Heart left ventricle (tissue), 16 donors: ENCODE measurements around the gene CHIC2. TPM values are rescaled to one million over a fixed set of nuclear protein-coding genes. Genes with fewer than 3 reads are reported as not detected.

Experiments used
- ATAC-seq, 4 donors: fragments of 200-7000 bp; cut with Tn5 transposase; one replicate each; pipeline ENCODE4 v1.9.1; 2020 to 2022; ENCODE audit warnings: moderate library complexity in 4 of 4, mild to moderate bottlenecking in 3 of 4, moderate number of reproducible peaks in 1 of 4
- DNase-seq, 5 donors: peaks; one replicate each; pipeline ENCODE4 v3.0.0-alpha.2; 2020
- H3K27ac ChIP-seq, 12 donors: fragments of 200-600 bp; sonication (generic) in 4 of 12; one replicate each; pipeline versions ENCODE4 v1.5.0 to v1.8.0; 2016 to 2022; ENCODE audit warnings: mild to moderate bottlenecking in 2 of 12
- H3K27me3 ChIP-seq, 9 donors: fragments of 200-600 bp; sonication (generic) in 2 of 9; one replicate each; pipeline versions ENCODE4 v1.5.1 to v1.8.0; 2016 to 2022; ENCODE audit warnings: mild to moderate bottlenecking in 3 of 9
- H3K36me3 ChIP-seq, 9 donors: fragments of 200-600 bp; sonication (generic) in 2 of 9; one replicate each; pipeline versions ENCODE4 v1.5.0 to v1.8.0; 2018 to 2022; ENCODE audit warnings: mild to moderate bottlenecking in 2 of 9
- H3K4me1 ChIP-seq, 12 donors: fragments of 200-600 bp; sonication (generic) in 4 of 12; one replicate each; pipeline versions ENCODE4 v1.5.0 to v1.8.0; 2016 to 2022; ENCODE audit warnings: mild to moderate bottlenecking in 3 of 12
- H3K4me3 ChIP-seq, 12 donors: fragments of 200-600 bp; sonication (generic) in 4 of 12; one replicate each; pipeline versions ENCODE4 v1.5.0 to v1.8.0; 2017 to 2022; ENCODE audit warnings: mild to moderate bottlenecking in 9 of 12, moderate library complexity in 4 of 12
- H3K9me3 ChIP-seq, 12 donors: fragments of 200-600 bp; sonication (generic) in 4 of 12; one replicate each; pipeline versions ENCODE4 v1.5.0 to v1.8.0; 2016 to 2022; ENCODE audit warnings: mild to moderate bottlenecking in 1 of 12
- CTCF ChIP-seq, 12 donors: fragments of 200-600 bp; sonication (generic) in 4 of 12; IDR thresholded peaks; one replicate each; pipeline versions ENCODE4 v1.5.0 to v1.8.0; 2018 to 2022; ENCODE audit warnings: antibody characterized with exemption in 12 of 12, mild to moderate bottlenecking in 5 of 12
- POLR2A ChIP-seq, 2 donors: fragments of 450-650 bp; IDR thresholded peaks; one replicate each; pipeline ENCODE4 v1.6.1; 2017; ENCODE audit warnings: antibody characterized with exemption in 2 of 2, mild to moderate bottlenecking in 2 of 2, moderate library complexity in 2 of 2
- WGBS, 4 donors: extraction: QIAGEN DNeasy Blood & Tissue Kit in 2 of 4; methylation state at CpG; one replicate each; pipeline versions ENCODE4 v1.1.5 to v1.1.7; 2013 to 2018; 5-methylcytosine and 5-hydroxymethylcytosine counted together
- intact Hi-C, 10 donors: fragments of 100-400 bp; cut with DNase I; formaldehyde crosslinking; loops; one replicate each; pipeline versions ENCODE4 v1.11.1 to v1.14.2; 2022
- polyA plus RNA-seq, 2 donors: library from polyadenylated mRNA; stranded (reverse); fragments of 200-250 nt; gene quantifications; one replicate each; pipeline ENCODE4 v1.2.3, GENCODE V29; 2013
- total RNA-seq, 9 donors: library from RNA; depleted of rRNA in 2 of 9; stranded (reverse); fragments of >200 nt in 2 of 9; fragmentation: NEBNext Ultra II Directional in 3 of 9; extraction: Animal tissue kit (Norgen Biotek cat#: 25700) in 3 of 9; gene quantifications; one replicate each; pipeline versions ENCODE4 v1.1.0 to v1.2.4, GENCODE V29; 2016 to 2023
- donor health status: ischemic (EF 13 %, LVEDD 7.1; RV severe dilation, severe dysfunction).
- donor health status: healthy with polysubstance abuse.
- donor health status: DM: no; HTN: yes; CAD: no.
- donor health status: DM: no; HTN: no; CAD: no.
- donor health status: ischemic (EF 25% LVEDD 6.9; RV normal size, moderate dysfunction).
- donor health status: ischemic (EF 25% LVEDD 5.7; RV mildly dilated, moderate dysfunction).
- donor health status: healthy.
- donor health status: DM: yes; HTN: yes; CAD: no.
- donor health status: ischemic (EF 35%, LVEDD 5.7; RV mildly dilated, moderate dysfunction).
- donor health status: nonischemic (EF 11% LVEDD 7.7; RV severe dilation, severe dysfunction).
- donor health status: DM: yes; HTN: yes; CAD: no.
- donor health status: PGD.
- donor health status: ischemic (EF 29% LVEDD 5.4; RV normal size, mild dysfunction).
- donor health status: nonischemic (EF 23%, LVEDD 6.1; RV moderate dilation, normal function).

Gene CHIC2
- total and polyA plus RNA-seq, 11 donors, result 5.5 to 17.8 (median 11.2) TPM

GRCh38 chr4:54085284-54085683 is 20.9 kb upstream of the CHIC2 start:
- TF ChIP-seq POLR2A (IDR thresholded peaks at IDR 0.05) (no peak), CTCF (IDR thresholded peaks at IDR 0.05) (no peak)
- H3K4me3 ChIP-seq, result no peak overlapping the region
- DNase-seq (peak in 4 of 5 donors; percentile 29 to 72 (median 46)), ATAC-seq (peak; percentile 71 to 87 (median 82))
- intact Hi-C loops, result no loop called here
- peak overlapping the region in 4 of 12 donors; percentile 2 to 34 (median 20) for H3K27ac ChIP-seq
- H3K9me3 ChIP-seq, result no peaks in the 10 kb centered on the region
- H3K4me1 ChIP-seq, result peaks cover 0 to 12% (median 0%) of the 10 kb centered on the region in 12 donors
- H3K36me3 ChIP-seq, result no peaks in the 10 kb centered on the region
- 83 to 89% (median 84%) methylated on average over 3 of the region's 3 CpGs for WGBS, 4 donors
- no peaks in the 10 kb centered on the region for H3K27me3 ChIP-seq

GRCh38 chr4:54082168-54082567 is 17.8 kb upstream of the CHIC2 start:
- no peak overlapping the region for H3K4me3 ChIP-seq
- peaks cover 0 to 12% (median 0%) of the 10 kb centered on the region in 12 donors for H3K4me1 ChIP-seq
- WGBS, 4 donors, result 50 to 69% (median 53%) methylated on average over 1 of the region's 1 CpG
- H3K27ac ChIP-seq, result no peak overlapping the region
- no peaks in the 10 kb centered on the region for H3K9me3 ChIP-seq
- no peak for TF ChIP-seq POLR2A (IDR thresholded peaks at IDR 0.05)
- intact Hi-C loops, result no loop called here
- DNase-seq, result no peak
- no peaks in the 10 kb centered on the region for H3K36me3 ChIP-seq
- H3K27me3 ChIP-seq, result no peaks in the 10 kb centered on the region
- ATAC-seq, result peak in 2 of 4 donors; percentile 52 to 88

GRCh38 chr4:54077812-54078211 is 13.4 kb upstream of the CHIC2 start:
- H3K27ac ChIP-seq, result no peak overlapping the region
- 83 to 99% (median 93%) methylated on average over 1 of the region's 1 CpG for WGBS, 4 donors
- ATAC-seq (no peak), DNase-seq (no peak)
- H3K4me1 ChIP-seq, result peaks cover 0 to 12% (median 0%) of the 10 kb centered on the region in 12 donors
- no peaks in the 10 kb centered on the region for H3K36me3 ChIP-seq
- TF ChIP-seq POLR2A (IDR thresholded peaks at IDR 0.05) (no peak), CTCF (IDR thresholded peaks at IDR 0.05) (no peak)
- intact Hi-C loops, result no loop called here
- H3K27me3 ChIP-seq, result no peaks in the 10 kb centered on the region
- no peak overlapping the region for H3K4me3 ChIP-seq
- no peaks in the 10 kb centered on the region for H3K9me3 ChIP-seq

- H3K27me3 ChIP-seq, result no peaks in the 10 kb centered on the region
- no peaks in the 10 kb centered on the region for H3K9me3 ChIP-seq
- intact Hi-C loops, result no loop called here
- H3K4me1 ChIP-seq, result peaks cover 0 to 2% (median 0%) of the 10 kb centered on the region in 12 donors
- DNase-seq (no peak), ATAC-seq (no peak)
- no peaks in the 10 kb centered on the region for H3K36me3 ChIP-seq
- no peak overlapping the region for H3K4me3 ChIP-seq
- TF ChIP-seq POLR2A (IDR thresholded peaks at IDR 0.05) (no peak), CTCF (IDR thresholded peaks at IDR 0.05) (no peak)
- no peak overlapping the region for H3K27ac ChIP-seq
Observed at GRCh38 chr4:54076673-54077072, 12.3 kb upstream of the CHIC2 start.

GRCh38 chr4:54074381-54074780 is 10.0 kb upstream of the CHIC2 start:
- intact Hi-C loops, result no loop called here
- Histone ChIP-seq H3K27me3 (no peaks in the 10 kb centered on the region), H3K4me3 (no peak overlapping the region), H3K36me3 (no peaks in the 10 kb centered on the region), H3K27ac (no peak overlapping the region), H3K4me1 (no peaks in the 10 kb centered on the region), H3K9me3 (no peaks in the 10 kb centered on the region)
- TF ChIP-seq CTCF (IDR thresholded peaks at IDR 0.05) (no peak), POLR2A (IDR thresholded peaks at IDR 0.05) (no peak)
- DNase-seq (no peak), ATAC-seq (no peak)
